ENCODE measurements around the gene DCTN3.

DNA sequence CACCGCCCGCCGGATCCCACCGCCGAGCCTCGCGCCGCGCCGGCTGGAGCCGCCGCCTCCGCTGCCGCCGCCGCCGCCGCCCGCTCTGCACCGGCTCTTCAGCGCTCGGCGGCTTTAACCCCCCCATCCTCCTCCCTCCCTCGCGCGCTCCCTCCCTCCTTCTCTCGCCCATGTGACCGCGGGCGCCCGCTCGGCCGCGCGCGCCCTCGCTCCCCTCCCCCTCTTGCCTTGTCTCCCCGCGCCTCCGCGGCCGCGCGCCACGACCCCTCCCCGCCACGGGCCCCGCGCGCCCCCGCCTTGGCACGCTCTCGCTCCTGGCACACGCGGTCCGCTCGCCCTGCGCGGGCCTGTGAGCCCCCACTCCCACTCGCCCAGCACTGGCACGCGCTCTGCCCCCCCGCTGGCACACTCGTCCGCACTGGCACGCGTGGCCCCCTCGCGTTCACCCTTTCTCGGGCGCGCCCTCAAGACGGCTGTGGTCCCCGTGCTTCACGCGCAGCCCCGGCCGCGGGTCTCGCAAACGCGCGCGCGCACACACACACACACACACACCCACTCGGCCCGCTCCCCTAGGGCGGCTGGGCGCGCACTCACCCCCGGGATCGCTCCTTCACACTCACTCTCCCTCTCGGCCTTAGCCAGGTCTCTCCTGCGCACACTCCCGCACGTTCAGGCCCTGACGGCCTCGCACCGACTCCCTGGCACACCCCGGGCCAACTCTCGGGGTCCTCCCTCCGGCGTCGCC is 30.5 kb downstream of the DCTN3 start, which contains the start of gene CNTFR:
- TF ChIP-seq POLR2AphosphoS5 (IDR thresholded peaks at IDR 0.05; ENCODE audit: low read depth) (no peak), CREB1 (CRISPR knock-in tag; IDR thresholded peaks at IDR 0.05; ENCODE audit: low read depth) (no peak), JUNB (IDR thresholded peaks at IDR 0.05; ENCODE audit: unreplicated experiment) (no peak), EZH2 (IDR thresholded peaks at IDR 0.05; ENCODE audit: low read depth, unreplicated experiment) (no peak), EZH2phosphoT487 (IDR thresholded peaks at IDR 0.05; ENCODE audit: unreplicated experiment) (no peak), NANOG (IDR thresholded peaks at IDR 0.05; ENCODE audit: borderline replicate concordance) (no peak), ZNF114 (CRISPR knock-in tag; IDR thresholded peaks at IDR 0.05) (no peak)
- TF ChIP-seq, protein P1, sequence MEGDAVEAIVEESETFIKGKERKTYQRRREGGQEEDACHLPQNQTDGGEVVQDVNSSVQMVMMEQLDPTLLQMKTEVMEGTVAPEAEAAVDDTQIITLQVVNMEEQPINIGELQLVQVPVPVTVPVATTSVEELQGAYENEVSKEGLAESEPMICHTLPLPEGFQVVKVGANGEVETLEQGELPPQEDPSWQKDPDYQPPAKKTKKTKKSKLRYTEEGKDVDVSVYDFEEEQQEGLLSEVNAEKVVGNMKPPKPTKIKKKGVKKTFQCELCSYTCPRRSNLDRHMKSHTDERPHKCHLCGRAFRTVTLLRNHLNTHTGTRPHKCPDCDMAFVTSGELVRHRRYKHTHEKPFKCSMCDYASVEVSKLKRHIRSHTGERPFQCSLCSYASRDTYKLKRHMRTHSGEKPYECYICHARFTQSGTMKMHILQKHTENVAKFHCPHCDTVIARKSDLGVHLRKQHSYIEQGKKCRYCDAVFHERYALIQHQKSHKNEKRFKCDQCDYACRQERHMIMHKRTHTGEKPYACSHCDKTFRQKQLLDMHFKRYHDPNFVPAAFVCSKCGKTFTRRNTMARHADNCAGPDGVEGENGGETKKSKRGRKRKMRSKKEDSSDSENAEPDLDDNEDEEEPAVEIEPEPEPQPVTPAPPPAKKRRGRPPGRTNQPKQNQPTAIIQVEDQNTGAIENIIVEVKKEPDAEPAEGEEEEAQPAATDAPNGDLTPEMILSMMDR (conservative IDR thresholded peaks at IDR 0.05; ENCODE audit: low read depth in 2 of 2) = no peak
- TF ChIP-seq, protein P2, sequence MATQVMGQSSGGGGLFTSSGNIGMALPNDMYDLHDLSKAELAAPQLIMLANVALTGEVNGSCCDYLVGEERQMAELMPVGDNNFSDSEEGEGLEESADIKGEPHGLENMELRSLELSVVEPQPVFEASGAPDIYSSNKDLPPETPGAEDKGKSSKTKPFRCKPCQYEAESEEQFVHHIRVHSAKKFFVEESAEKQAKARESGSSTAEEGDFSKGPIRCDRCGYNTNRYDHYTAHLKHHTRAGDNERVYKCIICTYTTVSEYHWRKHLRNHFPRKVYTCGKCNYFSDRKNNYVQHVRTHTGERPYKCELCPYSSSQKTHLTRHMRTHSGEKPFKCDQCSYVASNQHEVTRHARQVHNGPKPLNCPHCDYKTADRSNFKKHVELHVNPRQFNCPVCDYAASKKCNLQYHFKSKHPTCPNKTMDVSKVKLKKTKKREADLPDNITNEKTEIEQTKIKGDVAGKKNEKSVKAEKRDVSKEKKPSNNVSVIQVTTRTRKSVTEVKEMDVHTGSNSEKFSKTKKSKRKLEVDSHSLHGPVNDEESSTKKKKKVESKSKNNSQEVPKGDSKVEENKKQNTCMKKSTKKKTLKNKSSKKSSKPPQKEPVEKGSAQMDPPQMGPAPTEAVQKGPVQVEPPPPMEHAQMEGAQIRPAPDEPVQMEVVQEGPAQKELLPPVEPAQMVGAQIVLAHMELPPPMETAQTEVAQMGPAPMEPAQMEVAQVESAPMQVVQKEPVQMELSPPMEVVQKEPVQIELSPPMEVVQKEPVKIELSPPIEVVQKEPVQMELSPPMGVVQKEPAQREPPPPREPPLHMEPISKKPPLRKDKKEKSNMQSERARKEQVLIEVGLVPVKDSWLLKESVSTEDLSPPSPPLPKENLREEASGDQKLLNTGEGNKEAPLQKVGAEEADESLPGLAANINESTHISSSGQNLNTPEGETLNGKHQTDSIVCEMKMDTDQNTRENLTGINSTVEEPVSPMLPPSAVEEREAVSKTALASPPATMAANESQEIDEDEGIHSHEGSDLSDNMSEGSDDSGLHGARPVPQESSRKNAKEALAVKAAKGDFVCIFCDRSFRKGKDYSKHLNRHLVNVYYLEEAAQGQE (IDR thresholded peaks at IDR 0.05; ENCODE audit: unreplicated experiment) = no peak
- TF ChIP-seq, protein P3, sequence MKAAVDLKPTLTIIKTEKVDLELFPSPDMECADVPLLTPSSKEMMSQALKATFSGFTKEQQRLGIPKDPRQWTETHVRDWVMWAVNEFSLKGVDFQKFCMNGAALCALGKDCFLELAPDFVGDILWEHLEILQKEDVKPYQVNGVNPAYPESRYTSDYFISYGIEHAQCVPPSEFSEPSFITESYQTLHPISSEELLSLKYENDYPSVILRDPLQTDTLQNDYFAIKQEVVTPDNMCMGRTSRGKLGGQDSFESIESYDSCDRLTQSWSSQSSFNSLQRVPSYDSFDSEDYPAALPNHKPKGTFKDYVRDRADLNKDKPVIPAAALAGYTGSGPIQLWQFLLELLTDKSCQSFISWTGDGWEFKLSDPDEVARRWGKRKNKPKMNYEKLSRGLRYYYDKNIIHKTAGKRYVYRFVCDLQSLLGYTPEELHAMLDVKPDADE (IDR thresholded peaks at IDR 0.05) = no peak

All from GM23338 (cell line).